K562 (cell line): ENCODE results near the gene ALDH16A1. TPM values are rescaled to one million over a fixed set of nuclear protein-coding genes. Genes with fewer than 3 reads are reported as not detected.

Experiments
- EWSR1 ChIP-seq: fragments of 450-650 bp; IDR thresholded peaks from 2 replicates; pipeline ENCODE4 v1.6.1; 2018; ENCODE audit warnings: borderline replicate concordance, mild to moderate bottlenecking, low read depth, moderate library complexity; ENCODE audit not compliant: partially characterized antibody
- FOXA1 ChIP-seq: fragments of 450-650 bp; IDR thresholded peaks from 2 replicates; pipeline ENCODE4 v1.6.1; 2016; ENCODE audit warnings: mild to moderate bottlenecking, borderline replicate concordance
- HNRNPK ChIP-seq: fragments of 200-400 bp; formaldehyde crosslinking; IDR thresholded peaks from one replicate; pipeline ENCODE4 v1.6.1; 2018; ENCODE audit warnings: mild to moderate bottlenecking, low read depth, low read length; ENCODE audit not compliant: poor library complexity, severe bottlenecking
- KDM5B ChIP-seq: fragments of 200-600 bp; sonication (generic); IDR thresholded peaks from 2 replicates; pipeline ENCODE4 v1.6.1; 2012; ENCODE audit warnings: low read depth, mild to moderate bottlenecking, moderate library complexity, low read length, control low read depth, inconsistent platforms; ENCODE audit not compliant: insufficient replicate concordance
- REST ChIP-seq, 2 experiments: fragments of 450-650 bp; formaldehyde crosslinking in 1 of 2; IDR thresholded peaks; 2 replicates each; pipeline versions ENCODE4 v1.4.0 to v1.6.1; 2014 to 2020; ENCODE audit warnings: mild to moderate bottlenecking in 2 of 2, borderline replicate concordance in 1 of 2, low read depth in 1 of 2
- SP1 ChIP-seq: sonication (generic); formaldehyde crosslinking; IDR thresholded peaks from 2 replicates; pipeline ENCODE4 v1.8.1; 2022; ENCODE audit warnings: mild to moderate bottlenecking, missing genetic modification reagents
- THRAP3 ChIP-seq: fragments of 450-650 bp; IDR thresholded peaks from 2 replicates; pipeline ENCODE4 v1.6.1; 2016; ENCODE audit warnings: mild to moderate bottlenecking, inconsistent platforms, borderline replicate concordance
- XRCC3 ChIP-seq: fragments of 450-650 bp; IDR thresholded peaks from 2 replicates; pipeline ENCODE4 v1.6.1; 2017; ENCODE audit warnings: mild to moderate bottlenecking, moderate library complexity
- ZNF561 ChIP-seq: fragments of 450-650 bp; formaldehyde crosslinking; conservative IDR thresholded peaks from 2 replicates; pipeline ENCODE4 v1.4.0; 2020; ENCODE audit warnings: mild to moderate bottlenecking, moderate library complexity
- ZNF696 ChIP-seq: fragments of 250-450 bp; sonication (Bioruptor Pico); conservative IDR thresholded peaks from 2 replicates; pipeline ENCODE4 v1.4.0; 2020; ENCODE audit warnings: mild to moderate bottlenecking, moderate library complexity
- polyA plus RNA-seq, 8 experiments: library from polyadenylated mRNA; depleted of rRNA in 4 of 8; stranded (reverse) in 5 of 8; unstranded in 3 of 8; fragments of >200 nt; fragmentation: Nextera tagmentation in 2 of 8; fragmentation: Illumina TruSeq in 1 of 8; extraction: Ambion mirVana in 2 of 8; extraction: Trizol in 1 of 8; gene quantifications; 2 replicates each; pipeline versions ENCODE4 v1.2.1 to v1.2.3, GENCODE V29; 2011 to 2014; ENCODE audit warnings: inconsistent platforms in 1 of 8, missing spikeins in 1 of 8
- total RNA-seq, 7 experiments: library from RNA; depleted of rRNA in 6 of 7; stranded (reverse); fragments of >200 nt in 6 of 7; fragmentation: Illumina TruSeq in 2 of 7; extraction: Trizol in 2 of 7; gene quantifications; 2 replicates each; pipeline versions ENCODE4 v1.2.1 to v1.2.3, GENCODE V29; 2011 to 2021; ENCODE audit warnings: low replicate concordance in 1 of 7
- TF ChIP-seq, protein P1 (sequence below): sonication (generic); formaldehyde crosslinking; IDR thresholded peaks from 2 replicates; pipeline ENCODE4 v1.8.0; 2022; ENCODE audit warnings: mild to moderate bottlenecking, missing genetic modification reagents
- TF ChIP-seq, protein P2 (sequence below): sonication (generic); IDR thresholded peaks from 2 replicates; pipeline ENCODE4 v1.6.1; 2016

ALDH16A1 gene
- total and polyA plus RNA-seq, 9 of the 15 experiments (the other 6 are each of a cell fraction or from before 2014, with no cell fraction given), result 2.2 to 52.2 (median 7.6) TPM

DNA sequence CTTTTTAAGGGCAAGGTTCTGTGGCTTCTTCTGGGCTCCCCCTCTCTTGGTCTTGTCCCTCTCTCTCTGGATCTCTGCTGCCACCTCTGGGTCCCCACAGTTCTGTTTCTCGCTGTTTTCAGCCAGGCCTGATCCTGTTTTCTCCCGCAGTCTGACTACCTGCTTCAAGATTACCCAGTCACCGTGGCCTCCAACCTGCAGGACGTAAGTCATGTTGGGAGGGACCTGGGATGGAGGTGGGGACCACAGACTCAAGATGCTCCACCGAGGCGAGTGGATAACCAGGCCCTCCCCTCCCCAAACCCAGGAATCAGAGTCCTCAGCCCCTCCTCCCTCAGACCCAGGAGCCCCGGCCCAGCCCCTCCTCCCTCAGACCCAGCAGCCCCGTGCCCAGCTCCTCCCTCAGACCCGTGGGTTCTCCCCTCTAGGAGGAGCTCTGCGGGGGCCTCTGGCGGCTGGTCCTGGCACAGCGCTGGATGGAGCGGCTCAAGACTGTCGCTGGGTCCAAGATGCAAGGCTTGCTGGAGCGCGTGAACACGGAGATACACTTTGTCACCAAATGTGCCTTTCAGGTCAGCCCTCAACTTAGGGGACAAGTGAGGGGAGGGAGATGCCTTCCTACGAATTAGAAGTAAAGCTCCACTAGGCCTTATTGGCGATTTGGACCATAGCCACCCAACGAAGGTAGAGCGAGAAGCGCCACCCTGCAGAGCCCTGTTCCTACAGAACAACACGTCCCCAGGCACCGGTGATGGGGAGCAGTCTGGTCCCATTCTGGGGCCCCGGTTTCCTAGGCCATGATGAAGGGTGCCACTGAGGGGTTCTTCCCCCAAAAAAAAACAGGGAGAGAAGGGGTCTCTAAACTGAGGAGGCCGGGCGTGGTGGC is 23.2 kb downstream of the ALDH16A1 start (continued):
- TF ChIP-seq, protein P1, sequence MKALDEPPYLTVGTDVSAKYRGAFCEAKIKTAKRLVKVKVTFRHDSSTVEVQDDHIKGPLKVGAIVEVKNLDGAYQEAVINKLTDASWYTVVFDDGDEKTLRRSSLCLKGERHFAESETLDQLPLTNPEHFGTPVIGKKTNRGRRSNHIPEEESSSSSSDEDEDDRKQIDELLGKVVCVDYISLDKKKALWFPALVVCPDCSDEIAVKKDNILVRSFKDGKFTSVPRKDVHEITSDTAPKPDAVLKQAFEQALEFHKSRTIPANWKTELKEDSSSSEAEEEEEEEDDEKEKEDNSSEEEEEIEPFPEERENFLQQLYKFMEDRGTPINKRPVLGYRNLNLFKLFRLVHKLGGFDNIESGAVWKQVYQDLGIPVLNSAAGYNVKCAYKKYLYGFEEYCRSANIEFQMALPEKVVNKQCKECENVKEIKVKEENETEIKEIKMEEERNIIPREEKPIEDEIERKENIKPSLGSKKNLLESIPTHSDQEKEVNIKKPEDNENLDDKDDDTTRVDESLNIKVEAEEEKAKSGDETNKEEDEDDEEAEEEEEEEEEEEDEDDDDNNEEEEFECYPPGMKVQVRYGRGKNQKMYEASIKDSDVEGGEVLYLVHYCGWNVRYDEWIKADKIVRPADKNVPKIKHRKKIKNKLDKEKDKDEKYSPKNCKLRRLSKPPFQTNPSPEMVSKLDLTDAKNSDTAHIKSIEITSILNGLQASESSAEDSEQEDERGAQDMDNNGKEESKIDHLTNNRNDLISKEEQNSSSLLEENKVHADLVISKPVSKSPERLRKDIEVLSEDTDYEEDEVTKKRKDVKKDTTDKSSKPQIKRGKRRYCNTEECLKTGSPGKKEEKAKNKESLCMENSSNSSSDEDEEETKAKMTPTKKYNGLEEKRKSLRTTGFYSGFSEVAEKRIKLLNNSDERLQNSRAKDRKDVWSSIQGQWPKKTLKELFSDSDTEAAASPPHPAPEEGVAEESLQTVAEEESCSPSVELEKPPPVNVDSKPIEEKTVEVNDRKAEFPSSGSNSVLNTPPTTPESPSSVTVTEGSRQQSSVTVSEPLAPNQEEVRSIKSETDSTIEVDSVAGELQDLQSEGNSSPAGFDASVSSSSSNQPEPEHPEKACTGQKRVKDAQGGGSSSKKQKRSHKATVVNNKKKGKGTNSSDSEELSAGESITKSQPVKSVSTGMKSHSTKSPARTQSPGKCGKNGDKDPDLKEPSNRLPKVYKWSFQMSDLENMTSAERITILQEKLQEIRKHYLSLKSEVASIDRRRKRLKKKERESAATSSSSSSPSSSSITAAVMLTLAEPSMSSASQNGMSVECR, result no peak
- TF ChIP-seq FOXA1 (no peak), EWSR1 (no peak), SP1 (CRISPR knock-in tag) (0 out of 2 replicates have a peak, but pooled peaks have one; percentile 45), KDM5B (no peak), THRAP3 (no peak), XRCC3 (no peak), ZNF561 (CRISPR knock-in tag) (no peak), HNRNPK (no peak), REST (IDR thresholded peaks at IDR 0.05; ENCODE audit: borderline replicate concordance) (0 out of 2 replicates have a peak, but pooled peaks have one; percentile 9), REST (CRISPR knock-in tag; IDR thresholded peaks at IDR 0.05; ENCODE audit: low read depth) (no peak), ZNF696 (CRISPR knock-in tag) (no peak)
- TF ChIP-seq, protein P2, sequence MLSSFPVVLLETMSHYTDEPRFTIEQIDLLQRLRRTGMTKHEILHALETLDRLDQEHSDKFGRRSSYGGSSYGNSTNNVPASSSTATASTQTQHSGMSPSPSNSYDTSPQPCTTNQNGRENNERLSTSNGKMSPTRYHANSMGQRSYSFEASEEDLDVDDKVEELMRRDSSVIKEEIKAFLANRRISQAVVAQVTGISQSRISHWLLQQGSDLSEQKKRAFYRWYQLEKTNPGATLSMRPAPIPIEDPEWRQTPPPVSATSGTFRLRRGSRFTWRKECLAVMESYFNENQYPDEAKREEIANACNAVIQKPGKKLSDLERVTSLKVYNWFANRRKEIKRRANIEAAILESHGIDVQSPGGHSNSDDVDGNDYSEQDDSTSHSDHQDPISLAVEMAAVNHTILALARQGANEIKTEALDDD, result 0 out of 2 replicates have a peak, but pooled peaks have one; percentile 42
